Mucosa of rectum (tissue), 2 donors: ENCODE data around the gene RAD51B.

Source experiments
- H3K27ac ChIP-seq, 2 donors: one replicate each; pipeline ENCODE4 v1.7.0; 2013; ENCODE audit warnings: inconsistent platforms in 2 of 2, low read depth in 2 of 2, low read length in 2 of 2
- H3K27me3 ChIP-seq, 2 donors: one replicate each; pipeline ENCODE4 v1.7.0; 2013; ENCODE audit warnings: low read length in 2 of 2; ENCODE audit not compliant: control insufficient read depth in 2 of 2, insufficient read depth in 2 of 2
- H3K36me3 ChIP-seq, 2 donors: one replicate each; pipeline ENCODE4 v1.7.0; 2013; ENCODE audit warnings: low read length in 2 of 2; ENCODE audit not compliant: control insufficient read depth in 2 of 2, insufficient read depth in 2 of 2
- H3K4me1 ChIP-seq, 2 donors: one replicate each; pipeline ENCODE4 v1.7.0; 2013; ENCODE audit warnings: low read length in 2 of 2, mild to moderate bottlenecking in 1 of 2; ENCODE audit not compliant: control insufficient read depth in 2 of 2, insufficient read depth in 2 of 2
- H3K4me3 ChIP-seq, 2 donors: one replicate each; pipeline ENCODE4 v1.7.0; 2013; ENCODE audit warnings: low read length in 2 of 2
- H3K9ac ChIP-seq, 2 donors: one replicate each; pipeline ENCODE4 v1.7.0; 2013; ENCODE audit warnings: low read length in 2 of 2, low read depth in 1 of 2, mild to moderate bottlenecking in 1 of 2
- H3K9me3 ChIP-seq, 2 donors: one replicate each; pipeline ENCODE4 v1.7.0; 2013; ENCODE audit warnings: low read length in 2 of 2; ENCODE audit not compliant: control insufficient read depth in 2 of 2
- donor health status: healthy.
- donor health status: Normal muscosa, but diverticular disease.

Gene RAD51B

GRCh38 chr14:68542346-68542745 lies 722.8 kb downstream of the RAD51B start:
- Histone ChIP-seq H3K27me3 (no peaks in the 10 kb centered on the region), H3K4me1 (no peaks in the 10 kb centered on the region), H3K9me3 (no peaks in the 10 kb centered on the region), H3K9ac (no peak overlapping the region), H3K4me3 (no peak overlapping the region), H3K36me3 (no peaks in the 10 kb centered on the region), H3K27ac (no peak overlapping the region)

GRCh38 chr14:68543516-68543915 lies 723.9 kb downstream of the RAD51B start:
- no peak overlapping the region for H3K4me3 ChIP-seq
- no peaks in the 10 kb centered on the region for H3K36me3 ChIP-seq
- no peaks in the 10 kb centered on the region for H3K9me3 ChIP-seq
- H3K9ac ChIP-seq, result no peak overlapping the region
- no peaks in the 10 kb centered on the region for H3K27me3 ChIP-seq
- peaks cover 2 to 3% of the 10 kb centered on the region in 2 donors for H3K4me1 ChIP-seq
- peak overlapping the region; percentile 54 to 57 for H3K27ac ChIP-seq

GRCh38 chr14:68544081-68544892 lies 724.7 kb downstream of the RAD51B start:
- H3K36me3 ChIP-seq, result no peaks in the 10 kb centered on the region
- H3K9me3 ChIP-seq, result no peaks in the 10 kb centered on the region
- peaks cover 3 to 7% of the 10 kb centered on the region in 2 donors for H3K4me1 ChIP-seq
- H3K27me3 ChIP-seq, result no peaks in the 10 kb centered on the region
- no peak overlapping the region for H3K4me3 ChIP-seq
- peak overlapping the region; percentile 70 to 74 for H3K27ac ChIP-seq
- H3K9ac ChIP-seq, result no peak overlapping the region

GRCh38 chr14:68546839-68547238 lies 727.3 kb downstream of the RAD51B start:
- Histone ChIP-seq H3K9ac (peak overlapping the region in 1 of 2 donors; percentile 51), H3K4me3 (no peak overlapping the region), H3K27ac (peak overlapping the region; percentile 80 to 83), H3K27me3 (no peaks in the 10 kb centered on the region), H3K9me3 (no peaks in the 10 kb centered on the region), H3K4me1 (peaks cover 7 to 11% of the 10 kb centered on the region in 2 donors), H3K36me3 (no peaks in the 10 kb centered on the region)

- H3K36me3 ChIP-seq, result no peaks in the 10 kb centered on the region
- H3K27ac ChIP-seq, result peak overlapping the region; percentile 80 to 83
- H3K27me3 ChIP-seq, result no peaks in the 10 kb centered on the region
- H3K9me3 ChIP-seq, result no peaks in the 10 kb centered on the region
- peaks cover 7 to 14% of the 10 kb centered on the region in 2 donors for H3K4me1 ChIP-seq
- H3K9ac ChIP-seq, result peak overlapping the region in 1 of 2 donors; percentile 51
- no peak overlapping the region for H3K4me3 ChIP-seq
Measured at GRCh38 chr14:68547305-68548193, 728.0 kb downstream of the RAD51B start.

GRCh38 chr14:68548194-68549076 lies 728.9 kb downstream of the RAD51B start:
- H3K27ac ChIP-seq, result peak overlapping the region; percentile 80 to 82
- no peaks in the 10 kb centered on the region for H3K9me3 ChIP-seq
- H3K4me1 ChIP-seq, result peaks cover 7 to 14% of the 10 kb centered on the region in 2 donors
- no peaks in the 10 kb centered on the region for H3K27me3 ChIP-seq
- H3K36me3 ChIP-seq, result no peaks in the 10 kb centered on the region
- H3K9ac ChIP-seq, result peak overlapping the region in 1 of 2 donors; percentile 26
- H3K4me3 ChIP-seq, result no peak overlapping the region

GRCh38 chr14:68550338-68550715 lies 730.7 kb downstream of the RAD51B start:
- Histone ChIP-seq H3K9me3 (no peaks in the 10 kb centered on the region), H3K27ac (peak overlapping the region; percentile 66 to 75), H3K4me3 (no peak overlapping the region), H3K4me1 (peaks cover 9 to 14% of the 10 kb centered on the region in 2 donors), H3K36me3 (no peaks in the 10 kb centered on the region), H3K9ac (no peak overlapping the region), H3K27me3 (no peaks in the 10 kb centered on the region)

- Histone ChIP-seq H3K9me3 (no peaks in the 10 kb centered on the region), H3K27me3 (no peaks in the 10 kb centered on the region), H3K4me3 (no peak overlapping the region), H3K27ac (peak overlapping the region; percentile 66 to 75), H3K36me3 (no peaks in the 10 kb centered on the region), H3K4me1 (peaks cover 9 to 16% of the 10 kb centered on the region in 2 donors), H3K9ac (peak overlapping the region in 1 of 2 donors; percentile 23)
Measured at GRCh38 chr14:68551045-68551683, 731.6 kb downstream of the RAD51B start.

GRCh38 chr14:68552075-68552474 lies 732.5 kb downstream of the RAD51B start:
- Histone ChIP-seq H3K27ac (peak overlapping the region in 1 of 2 donors; percentile 19), H3K36me3 (no peaks in the 10 kb centered on the region), H3K27me3 (no peaks in the 10 kb centered on the region), H3K4me1 (peaks cover 9 to 16% of the 10 kb centered on the region in 2 donors), H3K4me3 (no peak overlapping the region), H3K9me3 (no peaks in the 10 kb centered on the region), H3K9ac (no peak overlapping the region)
